HepG2 (cell line): ENCODE results near the gene PDE6C. TPM values are rescaled to one million over a fixed set of nuclear protein-coding genes. Genes with fewer than 3 reads are reported as not detected.

Experiments used
- ATAC-seq: fragments of 200-7000 bp; cut with Tn5 transposase; 3 replicates; pipeline ENCODE4 v1.9.1; 2020; ENCODE audit warnings: mild to moderate bottlenecking, moderate library complexity
- BruUV-seq: library from RNA; stranded (reverse); fragments of 400-500 nt; replicated peaks from 2 replicates; lab custom pipeline; 2021; lab: Mats Ljungman, UMichigan
- CTCF ChIA-PET: fragments of 300-600 bp; formaldehyde crosslinking; extraction: SDS; loops from one replicate; lab custom pipeline; 2021; ENCODE audit warnings: low total read pairs, inconsistent platforms, low intra/inter-chr PET ratio; lab: Yijun Ruan, JAX
- POLR2A ChIA-PET: fragments of 350-600 bp; sonication (Branson Sonifier 250); formaldehyde crosslinking; loops from one replicate; lab custom pipeline; 2020; ENCODE audit warnings: antibody characterized with exemption, inconsistent platforms; lab: Yijun Ruan, JAX
- DNase-seq: peaks from one replicate; pipeline ENCODE4 v3.0.0-alpha.2; 2015; ENCODE audit warnings: low spot score
- FAIRE-seq: peaks from 3 replicates; lab custom pipeline; 2011; peaks lifted over from hg19 to GRCh38; lab: Jason Lieb, UNC
- H2AFZ ChIP-seq: one replicate; pipeline ENCODE4 v1.6.1; 2011; ENCODE audit warnings: low read length, inconsistent platforms
- H3K27ac ChIP-seq: fragments of 300-600 bp; 3 replicates; pipeline ENCODE4 v1.8.0; 2011; ENCODE audit warnings: mixed run types, mild to moderate bottlenecking, mixed read lengths, low read length, inconsistent platforms; ENCODE audit not compliant: insufficient read depth; ENCODE audit errors: extremely low read length
- H3K27me3 ChIP-seq, 2 experiments: fragments of 200-600 bp in 1 of 2; 2 replicates in 1 of 2; 3 replicates in 1 of 2; pipeline versions ENCODE4 v1.6.0 to v1.8.0; 2011; ENCODE audit warnings: low read length in 2 of 2, mild to moderate bottlenecking in 2 of 2, moderate library complexity in 2 of 2, inconsistent platforms in 1 of 2; ENCODE audit not compliant: insufficient read depth in 2 of 2, control insufficient read depth in 1 of 2
- H3K36me3 ChIP-seq, 2 experiments: fragments of 200-600 bp in 1 of 2; replicated peaks in 1 of 2; 2 replicates in 1 of 2; 3 replicates in 1 of 2; pipeline versions ENCODE4 v1.5.1 to v1.8.0; 2011; ENCODE audit warnings: low read length in 2 of 2, inconsistent platforms in 1 of 2; ENCODE audit not compliant: insufficient read depth in 2 of 2, control insufficient read depth in 1 of 2
- H3K4me1 ChIP-seq: 2 replicates; pipeline ENCODE4 v1.5.1; 2012; ENCODE audit warnings: low read length, inconsistent platforms; ENCODE audit not compliant: insufficient read depth
- H3K4me2 ChIP-seq: 2 replicates; pipeline ENCODE4 v1.6.0; 2011; ENCODE audit warnings: low read depth, low read length, inconsistent platforms
- H3K4me3 ChIP-seq, 3 experiments: fragments of 200-600 bp in 1 of 3; sonication (generic), shearing (Covaris generic) in 1 of 3; replicated peaks in 1 of 3; 2 replicates each; pipeline ENCODE4 v1.5.1; 2011 to 2016; ENCODE audit warnings: low read length in 3 of 3, inconsistent platforms in 2 of 3, low read depth in 2 of 3, mild to moderate bottlenecking in 2 of 3, control low read depth in 1 of 3, mixed read lengths in 1 of 3; ENCODE audit not compliant: insufficient read depth in 1 of 3
- H3K79me2 ChIP-seq: one replicate; pipeline ENCODE4 v1.6.1; 2011; ENCODE audit warnings: low read length, inconsistent platforms; ENCODE audit not compliant: insufficient read depth
- H3K9ac ChIP-seq: 2 replicates; pipeline ENCODE4 v1.6.0; 2011; ENCODE audit warnings: mild to moderate bottlenecking, low read depth, low read length, inconsistent platforms; ENCODE audit not compliant: insufficient read depth
- H3K9me3 ChIP-seq: 2 replicates; pipeline ENCODE4 v1.5.1; 2012; ENCODE audit warnings: mild to moderate bottlenecking, low read length
- H4K20me1 ChIP-seq: 2 replicates; pipeline ENCODE4 v1.6.0; 2011; ENCODE audit warnings: inconsistent platforms, mild to moderate bottlenecking, low read length, moderate library complexity; ENCODE audit not compliant: insufficient read depth
- AHR ChIP-seq: IDR thresholded peaks from 2 replicates; pipeline ENCODE4 v1.6.1; 2018; ENCODE audit warnings: missing genetic modification reagents, missing compliant biosample characterization
- HNRNPH1 ChIP-seq: fragments of 200-400 bp; formaldehyde crosslinking; optimal IDR thresholded peaks from 2 replicates; pipeline ENCODE3; 2017; ENCODE audit warnings: mild to moderate bottlenecking, low read depth, low read length
- PAWR ChIP-seq: sonication (generic); formaldehyde crosslinking; IDR thresholded peaks from 2 replicates; pipeline ENCODE4 v1.4.0; 2020; ENCODE audit warnings: missing genetic modification reagents, mild to moderate bottlenecking, borderline replicate concordance
- PAXIP1 ChIP-seq: sonication (generic); formaldehyde crosslinking; conservative IDR thresholded peaks from 2 replicates; pipeline ENCODE4 v1.4.0; 2020; ENCODE audit warnings: mild to moderate bottlenecking, missing genetic modification reagents, moderate library complexity
- TRIM22 ChIP-seq: fragments of 450-650 bp; IDR thresholded peaks from 2 replicates; pipeline ENCODE4 v1.6.1; 2017
- ZBTB49 ChIP-seq: sonication (generic); formaldehyde crosslinking; IDR thresholded peaks from 2 replicates; pipeline ENCODE4 v1.4.0; 2020; ENCODE audit warnings: missing genetic modification reagents, borderline replicate concordance
- ZFAT ChIP-seq: sonication (generic); formaldehyde crosslinking; conservative IDR thresholded peaks from 2 replicates; pipeline ENCODE4 v1.8.1; 2023; ENCODE audit warnings: missing genetic modification reagents, inconsistent platforms
- ZIK1 ChIP-seq: sonication (generic); formaldehyde crosslinking; IDR thresholded peaks from 2 replicates; pipeline ENCODE4 v1.5.0; 2020; ENCODE audit warnings: mild to moderate bottlenecking, low read depth, missing genetic modification reagents, borderline replicate concordance
- ZNF512B ChIP-seq: sonication (generic); formaldehyde crosslinking; IDR thresholded peaks from 2 replicates; pipeline ENCODE4 v1.5.1; 2020; ENCODE audit warnings: missing genetic modification reagents, mild to moderate bottlenecking, borderline replicate concordance
- ZNF773 ChIP-seq: sonication (generic); formaldehyde crosslinking; IDR thresholded peaks from 2 replicates; pipeline ENCODE4 v1.4.0; 2020; ENCODE audit warnings: missing genetic modification reagents, borderline replicate concordance
- WGBS: methylation state at CpG from one replicate; pipeline ENCODE4 v1.1.6; 2017; ENCODE audit warnings: low lambda C conversion rate; 5-methylcytosine and 5-hydroxymethylcytosine counted together
- in situ Hi-C: cut with HindIII; loops from 2 replicates; pipeline ENCODE4 v1.10.0; 2017; ENCODE audit warnings: low pct_unique_long_range_greater_than_20kb; ENCODE audit not compliant: extremely low pct_ligation_motif_present
- intact Hi-C: fragments of 100-400 bp; cut with micrococcal nuclease; formaldehyde crosslinking; loops from one replicate; pipeline ENCODE4 v1.10.0; 2022; ENCODE audit not compliant: unreplicated experiment
- polyA plus RNA-seq, 8 experiments: library from polyadenylated mRNA; depleted of rRNA in 3 of 8; stranded (reverse) in 7 of 8; unstranded in 1 of 8; fragments of >200 nt; fragmentation: Illumina TruSeq in 4 of 8; extraction: Trizol in 4 of 8; gene quantifications; 2 replicates each; pipeline versions ENCODE4 v1.2.1 to v1.2.3, GENCODE V29; 2011 to 2016; ENCODE audit warnings: low read depth in 4 of 8, missing spikeins in 1 of 8, mixed read lengths in 1 of 8; ENCODE audit not compliant: insufficient read depth in 1 of 8
- total RNA-seq, 5 experiments: library from RNA; depleted of rRNA; stranded (reverse); fragments of >200 nt; fragmentation: Illumina TruSeq; extraction: Trizol; gene quantifications; 2 replicates each; pipeline ENCODE4 v1.2.3, GENCODE V29; 2016; ENCODE audit warnings: low read depth in 1 of 5
- TF ChIP-seq, protein P1 (sequence below): sonication (generic); formaldehyde crosslinking; conservative IDR thresholded peaks from 2 replicates; pipeline ENCODE4 v1.8.1; 2023; ENCODE audit warnings: missing genetic modification reagents

PDE6C gene
- total and polyA plus RNA-seq, 2 of the 13 experiments (the other 11 are each of a cell fraction or from before 2014, with no cell fraction given) = 0.64 TPM; not detected in 1

- TF ChIP-seq ZNF512B (CRISPR knock-in tag) (no peak), TRIM22 (no peak), ZBTB49 (no peak)
Observed at GRCh38 chr10:93639791-93640190, 27.5 kb downstream of the PDE6C start (continued).

DNA sequence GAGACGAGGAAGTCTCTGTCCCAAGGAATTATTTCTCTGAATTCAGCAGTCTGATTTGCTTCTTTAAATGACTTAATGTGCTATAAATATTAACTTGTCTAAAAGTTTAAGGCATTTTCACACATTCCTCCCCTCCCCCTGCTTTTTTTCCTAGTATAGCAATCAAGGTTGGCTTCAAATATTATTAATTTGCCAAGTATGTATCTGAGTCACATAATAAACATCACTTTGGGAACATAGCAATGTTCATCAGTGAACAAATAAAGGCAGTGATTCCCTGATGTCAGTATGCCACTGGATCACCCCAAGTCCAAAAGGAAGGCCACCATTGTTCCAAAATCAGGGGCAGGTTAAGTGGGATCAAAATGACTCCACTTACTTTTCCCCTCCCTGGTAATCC, 40.5 kb downstream of the PDE6C start:
- WGBS = 75% methylated on average over 1 of the region's 1 CpG
- no peak overlapping the region for H3K4me2 ChIP-seq
- H3K9ac ChIP-seq = no peak overlapping the region
- CTCF ChIA-PET = no interaction called here
- no TSS peak for BruUV-seq
- FAIRE-seq (no peak), ATAC-seq (no peak), DNase-seq (no peak)
- no peaks in the 10 kb centered on the region for H3K36me3 ChIP-seq
- in situ Hi-C loops (no loop called here), intact Hi-C loops (no loop called here)
- POLR2A ChIA-PET = no interaction called here
- no peak overlapping the region for H2AFZ ChIP-seq
- H3K79me2 ChIP-seq = no peaks in the 10 kb centered on the region
- no peak overlapping the region for H3K4me3 ChIP-seq
- no peaks in the 10 kb centered on the region for H3K9me3 ChIP-seq
- H3K27me3 ChIP-seq = no peaks in the 10 kb centered on the region
- H3K27ac ChIP-seq = no peak overlapping the region
- peaks cover 4% of the 10 kb centered on the region for H3K4me1 ChIP-seq
- no peaks in the 10 kb centered on the region for H4K20me1 ChIP-seq
- TF ChIP-seq, protein P1, sequence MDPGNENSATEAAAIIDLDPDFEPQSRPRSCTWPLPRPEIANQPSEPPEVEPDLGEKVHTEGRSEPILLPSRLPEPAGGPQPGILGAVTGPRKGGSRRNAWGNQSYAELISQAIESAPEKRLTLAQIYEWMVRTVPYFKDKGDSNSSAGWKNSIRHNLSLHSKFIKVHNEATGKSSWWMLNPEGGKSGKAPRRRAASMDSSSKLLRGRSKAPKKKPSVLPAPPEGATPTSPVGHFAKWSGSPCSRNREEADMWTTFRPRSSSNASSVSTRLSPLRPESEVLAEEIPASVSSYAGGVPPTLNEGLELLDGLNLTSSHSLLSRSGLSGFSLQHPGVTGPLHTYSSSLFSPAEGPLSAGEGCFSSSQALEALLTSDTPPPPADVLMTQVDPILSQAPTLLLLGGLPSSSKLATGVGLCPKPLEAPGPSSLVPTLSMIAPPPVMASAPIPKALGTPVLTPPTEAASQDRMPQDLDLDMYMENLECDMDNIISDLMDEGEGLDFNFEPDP (CRISPR knock-in tag) = no peak
- TF ChIP-seq AHR (no peak), HNRNPH1 (no peak), ZNF773 (no peak), ZFAT (CRISPR knock-in tag) (no peak), ZIK1 (CRISPR knock-in tag) (no peak), PAWR (no peak), PAXIP1 (no peak)
